Immature natural killer cell (primary cell): ENCODE data around the gene UBASH3B. TPM values are rescaled to one million over a fixed set of nuclear protein-coding genes. Genes with fewer than 3 reads are reported as not detected.

ENCODE experiments used
- DNase-seq, 3 donors: peaks; one replicate each; pipeline ENCODE4 v3.0.0; 2022; ENCODE audit warnings: mixed read lengths in 1 of 3
- H3K27ac Mint-ChIP-seq, 6 donors: one replicate each; pipeline ENCODE4 v1.8.0; 2020; ENCODE audit warnings: mixed read lengths in 6 of 6, mild to moderate bottlenecking in 5 of 6, inconsistent platforms in 4 of 6, moderate library complexity in 3 of 6
- H3K27me3 Mint-ChIP-seq, 3 donors: one replicate each; pipeline ENCODE4 v1.8.0; 2020 to 2021; ENCODE audit warnings: low read depth in 3 of 3, mild to moderate bottlenecking in 3 of 3, mixed read lengths in 3 of 3, moderate library complexity in 3 of 3, inconsistent platforms in 1 of 3
- H3K36me3 Mint-ChIP-seq, 3 donors: one replicate each; pipeline ENCODE4 v1.8.0; 2020; ENCODE audit warnings: mixed read lengths in 3 of 3, inconsistent platforms in 2 of 3, mild to moderate bottlenecking in 2 of 3
- H3K4me1 Mint-ChIP-seq, 2 donors: one replicate each; pipeline ENCODE4 v1.8.0; 2020; ENCODE audit warnings: inconsistent platforms in 2 of 2, mild to moderate bottlenecking in 2 of 2, mixed read lengths in 2 of 2, moderate library complexity in 1 of 2
- H3K4me3 Mint-ChIP-seq, 5 donors: one replicate each; pipeline ENCODE4 v1.8.0; 2020; ENCODE audit warnings: mild to moderate bottlenecking in 5 of 5, mixed read lengths in 5 of 5, inconsistent platforms in 3 of 5, moderate library complexity in 3 of 5
- H3K9me3 Mint-ChIP-seq, 6 donors: one replicate each; pipeline ENCODE4 v1.8.0; 2020; ENCODE audit warnings: mild to moderate bottlenecking in 6 of 6, mixed read lengths in 6 of 6, inconsistent platforms in 4 of 6, moderate library complexity in 3 of 6
- polyA plus RNA-seq, 3 donors: library from polyadenylated mRNA; unstranded; fragments of 300-500 nt; fragmentation: Illumina TruSeq; gene quantifications; one replicate each; pipeline ENCODE4 v1.2.3, GENCODE V29; 2021

The UBASH3B gene
- polyA plus RNA-seq, 3 donors from 2014 or later = 7.5 to 17.5 (median 9.6) TPM

GRCh38 chr11:122692444-122692843 is 36.9 kb downstream of the UBASH3B start:
- no peak overlapping the region for H3K4me3 Mint-ChIP-seq
- no peak for DNase-seq
- H3K27me3 Mint-ChIP-seq = peaks cover 0 to 2% (median 2%) of the 10 kb centered on the region in 3 donors
- H3K4me1 Mint-ChIP-seq = peaks cover 62 to 76% of the 10 kb centered on the region in 2 donors
- peaks cover 0 to 9% (median 3%) of the 10 kb centered on the region in 3 donors for H3K36me3 Mint-ChIP-seq
- H3K27ac Mint-ChIP-seq = peak overlapping the region; percentile 10 to 74 (median 52)
- H3K9me3 Mint-ChIP-seq = no peaks in the 10 kb centered on the region

DNA sequence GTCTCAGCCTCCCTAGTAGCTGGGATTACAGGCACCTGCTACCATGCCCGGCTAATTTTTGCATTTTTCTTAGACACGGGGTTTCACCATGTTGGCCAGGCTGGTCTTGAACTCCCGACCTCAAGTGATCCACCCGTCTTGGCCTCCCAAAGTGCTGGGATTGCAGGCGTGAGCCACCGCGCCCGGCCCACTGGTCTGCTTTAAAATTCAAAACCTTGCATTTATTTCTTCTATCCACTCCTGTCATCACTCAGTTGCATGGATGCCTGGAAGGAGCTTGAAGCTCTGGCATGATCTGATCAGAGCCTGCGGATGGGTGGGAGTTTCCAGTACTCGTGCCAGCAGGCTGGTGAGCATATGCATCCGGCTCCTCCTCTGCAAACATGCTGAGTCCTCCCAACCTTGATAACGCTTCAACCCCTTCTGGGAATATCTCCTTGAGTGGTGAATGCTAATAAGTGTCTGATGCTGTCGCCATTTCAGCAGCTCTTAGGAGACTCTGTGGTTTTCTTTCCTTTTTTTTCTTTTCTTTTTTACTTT is 39.6 kb downstream of the UBASH3B start:
- peak overlapping the region in 2 of 6 donors; percentile 41 to 77 for H3K27ac Mint-ChIP-seq
- H3K4me1 Mint-ChIP-seq = peaks cover 74 to 90% of the 10 kb centered on the region in 2 donors
- no peaks in the 10 kb centered on the region for H3K9me3 Mint-ChIP-seq
- DNase-seq = no peak
- H3K36me3 Mint-ChIP-seq = peaks cover 0 to 9% (median 0%) of the 10 kb centered on the region in 3 donors
- no peak overlapping the region for H3K4me3 Mint-ChIP-seq
- peaks cover 0 to 4% (median 0%) of the 10 kb centered on the region in 3 donors for H3K27me3 Mint-ChIP-seq

- peak; percentile 43 to 57 (median 47) for DNase-seq
Measured at GRCh38 chr11:122696662-122697061, 41.1 kb downstream of the UBASH3B start.

GRCh38 chr11:122697636-122698167 is 42.2 kb downstream of the UBASH3B start:
- Mint-ChIP-seq H3K4me1 (peaks cover 49 to 84% of the 10 kb centered on the region in 2 donors), H3K4me3 (peak overlapping the region; percentile 65 to 88 (median 77)), H3K27me3 (peaks cover 0 to 3% (median 0%) of the 10 kb centered on the region in 3 donors), H3K9me3 (no peaks in the 10 kb centered on the region), H3K36me3 (peaks cover 0 to 10% (median 4%) of the 10 kb centered on the region in 3 donors), H3K27ac (peak overlapping the region; percentile 47 to 90 (median 82))
- no peak for DNase-seq

More at GRCh38 chr11:122696662-122697061, 41.1 kb downstream of the UBASH3B start:
- peak overlapping the region; percentile 71 to 92 (median 89) for H3K27ac Mint-ChIP-seq
- H3K27me3 Mint-ChIP-seq = peaks cover 0 to 4% (median 0%) of the 10 kb centered on the region in 3 donors
- peak overlapping the region; percentile 65 to 88 (median 77) for H3K4me3 Mint-ChIP-seq
- no peaks in the 10 kb centered on the region for H3K9me3 Mint-ChIP-seq
- peaks cover 60 to 88% of the 10 kb centered on the region in 2 donors for H3K4me1 Mint-ChIP-seq
- peaks cover 0 to 9% (median 0%) of the 10 kb centered on the region in 3 donors for H3K36me3 Mint-ChIP-seq

DNA sequence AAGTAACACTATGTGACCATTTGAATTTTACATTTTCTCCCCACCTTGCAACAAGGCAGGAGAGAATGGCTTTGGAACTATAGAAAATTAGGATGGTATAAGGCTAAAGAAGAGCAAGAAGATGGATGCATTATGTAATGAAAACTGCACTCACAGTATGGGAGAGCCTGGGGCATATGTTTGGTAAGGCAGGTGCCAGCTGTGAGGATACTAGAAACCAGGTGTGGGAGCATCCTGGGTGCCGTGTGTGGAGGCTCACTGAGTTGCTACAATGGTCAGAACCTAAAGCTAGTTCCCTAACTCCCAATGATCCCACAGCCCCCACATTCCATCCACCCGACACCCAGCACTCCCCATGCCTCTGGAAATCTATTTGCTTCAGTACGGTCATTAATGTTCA is 42.9 kb downstream of the UBASH3B start:
- H3K27ac Mint-ChIP-seq = peak overlapping the region in 5 of 6 donors; percentile 47 to 90 (median 85)
- peaks cover 44 to 80% of the 10 kb centered on the region in 2 donors for H3K4me1 Mint-ChIP-seq
- peak overlapping the region in 4 of 5 donors; percentile 65 to 88 (median 72) for H3K4me3 Mint-ChIP-seq
- no peak for DNase-seq
- no peaks in the 10 kb centered on the region for H3K9me3 Mint-ChIP-seq
- H3K36me3 Mint-ChIP-seq = peaks cover 0 to 10% (median 6%) of the 10 kb centered on the region in 3 donors
- peaks cover 0 to 1% (median 0%) of the 10 kb centered on the region in 3 donors for H3K27me3 Mint-ChIP-seq

DNA sequence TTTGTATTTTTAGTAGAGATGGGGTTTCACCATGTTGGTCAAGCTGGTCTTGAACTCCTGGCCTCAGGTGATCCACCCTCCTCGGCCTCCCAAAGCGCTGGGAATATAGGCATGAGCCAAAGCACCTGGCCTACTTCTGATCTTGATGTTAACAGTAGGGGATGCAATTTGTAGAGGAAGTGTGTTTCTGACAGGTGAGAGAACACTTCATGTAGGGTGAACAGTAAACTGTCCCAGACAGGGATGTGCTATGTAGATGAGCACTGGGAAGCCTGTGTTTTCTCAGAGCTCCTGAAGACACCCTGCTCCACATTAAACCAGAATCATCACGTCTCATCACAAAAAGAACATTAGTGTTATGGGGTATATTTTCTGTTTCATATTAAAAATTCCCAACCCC is 45.1 kb downstream of the UBASH3B start:
- H3K36me3 Mint-ChIP-seq = peaks cover 0 to 17% (median 11%) of the 10 kb centered on the region in 3 donors
- peaks cover 1 to 2% (median 1%) of the 10 kb centered on the region in 3 donors for H3K27me3 Mint-ChIP-seq
- H3K4me1 Mint-ChIP-seq = peaks cover 40 to 78% of the 10 kb centered on the region in 2 donors
- H3K4me3 Mint-ChIP-seq = no peak overlapping the region
- no peak overlapping the region for H3K27ac Mint-ChIP-seq
- no peak for DNase-seq
- H3K9me3 Mint-ChIP-seq = no peaks in the 10 kb centered on the region

DNA sequence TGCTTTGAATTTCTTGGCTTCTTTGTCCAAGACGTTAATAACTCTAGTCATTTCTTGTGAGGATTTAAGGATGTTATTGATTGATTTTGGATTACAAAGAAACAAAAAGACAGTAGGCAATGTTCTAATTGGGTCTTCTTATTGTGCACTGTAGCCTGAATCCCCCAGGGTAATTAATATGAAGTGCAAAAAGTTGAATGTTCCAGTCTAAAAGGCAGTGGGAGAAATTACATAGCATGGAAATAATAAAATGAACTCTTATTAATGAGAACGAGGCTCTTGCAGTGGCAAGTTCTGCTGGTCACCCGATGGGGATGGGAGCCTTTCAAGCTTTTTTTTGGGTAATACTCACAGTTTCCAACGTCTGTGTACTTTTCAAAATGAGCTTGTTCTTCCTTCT is 45.6 kb downstream of the UBASH3B start:
- no peak overlapping the region for H3K4me3 Mint-ChIP-seq
- H3K36me3 Mint-ChIP-seq = peaks cover 0 to 17% (median 11%) of the 10 kb centered on the region in 3 donors
- H3K4me1 Mint-ChIP-seq = peaks cover 39 to 76% of the 10 kb centered on the region in 2 donors
- no peak overlapping the region for H3K27ac Mint-ChIP-seq
- no peaks in the 10 kb centered on the region for H3K9me3 Mint-ChIP-seq
- no peak for DNase-seq
- peaks cover 1 to 2% (median 1%) of the 10 kb centered on the region in 3 donors for H3K27me3 Mint-ChIP-seq

- Mint-ChIP-seq H3K4me3 (no peak overlapping the region), H3K27me3 (peaks cover 0 to 2% (median 1%) of the 10 kb centered on the region in 3 donors), H3K27ac (peak overlapping the region in 2 of 6 donors; percentile 21 to 49), H3K36me3 (peaks cover 0 to 17% (median 11%) of the 10 kb centered on the region in 3 donors), H3K4me1 (peaks cover 19 to 67% of the 10 kb centered on the region in 2 donors), H3K9me3 (no peaks in the 10 kb centered on the region)
- DNase-seq = no peak
Measured at GRCh38 chr11:122703541-122704272, 48.2 kb downstream of the UBASH3B start.

- H3K36me3 Mint-ChIP-seq = peaks cover 0 to 17% (median 11%) of the 10 kb centered on the region in 3 donors
- peak overlapping the region in 1 of 5 donors; percentile 47 for H3K4me3 Mint-ChIP-seq
- no peaks in the 10 kb centered on the region for H3K9me3 Mint-ChIP-seq
- no peak for DNase-seq
- H3K27ac Mint-ChIP-seq = peak overlapping the region in 4 of 6 donors; percentile 17 to 77 (median 52)
- peaks cover 21 to 67% of the 10 kb centered on the region in 2 donors for H3K4me1 Mint-ChIP-seq
- peaks cover 1 to 4% (median 2%) of the 10 kb centered on the region in 3 donors for H3K27me3 Mint-ChIP-seq
Measured at GRCh38 chr11:122705396-122705795, 49.9 kb downstream of the UBASH3B start.

- DNase-seq = no peak
- Mint-ChIP-seq H3K9me3 (no peaks in the 10 kb centered on the region), H3K27ac (no peak overlapping the region), H3K27me3 (peaks cover 1 to 4% (median 2%) of the 10 kb centered on the region in 3 donors), H3K4me3 (no peak overlapping the region), H3K4me1 (peaks cover 21 to 59% of the 10 kb centered on the region in 2 donors), H3K36me3 (peaks cover 0 to 17% (median 11%) of the 10 kb centered on the region in 3 donors)
Measured at GRCh38 chr11:122706291-122707088, 51.0 kb downstream of the UBASH3B start.

DNA sequence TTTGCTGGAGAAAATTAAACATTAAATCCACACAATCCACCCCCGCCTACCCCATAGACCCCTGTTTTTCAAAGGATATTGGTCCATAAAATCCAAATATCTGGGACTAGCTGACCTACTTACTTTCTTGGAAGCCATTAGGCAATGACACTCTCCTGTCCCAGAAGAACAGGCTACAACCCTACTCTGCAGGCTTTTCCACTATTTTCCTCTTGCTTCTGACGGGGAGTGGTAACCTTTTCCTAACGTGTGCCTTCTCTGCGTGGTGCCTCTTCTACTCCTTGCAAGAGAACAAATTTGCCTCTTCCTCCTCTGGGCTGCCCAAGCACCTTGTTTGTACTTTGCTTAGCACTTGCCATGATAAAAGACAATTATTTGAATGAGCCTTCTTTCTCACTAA is 51.6 kb downstream of the UBASH3B start:
- DNase-seq = no peak
- Mint-ChIP-seq H3K36me3 (peaks cover 0 to 15% (median 9%) of the 10 kb centered on the region in 3 donors), H3K4me1 (peaks cover 21 to 59% of the 10 kb centered on the region in 2 donors), H3K9me3 (no peaks in the 10 kb centered on the region), H3K27ac (no peak overlapping the region), H3K27me3 (peaks cover 1 to 4% (median 2%) of the 10 kb centered on the region in 3 donors), H3K4me3 (no peak overlapping the region)

DNA sequence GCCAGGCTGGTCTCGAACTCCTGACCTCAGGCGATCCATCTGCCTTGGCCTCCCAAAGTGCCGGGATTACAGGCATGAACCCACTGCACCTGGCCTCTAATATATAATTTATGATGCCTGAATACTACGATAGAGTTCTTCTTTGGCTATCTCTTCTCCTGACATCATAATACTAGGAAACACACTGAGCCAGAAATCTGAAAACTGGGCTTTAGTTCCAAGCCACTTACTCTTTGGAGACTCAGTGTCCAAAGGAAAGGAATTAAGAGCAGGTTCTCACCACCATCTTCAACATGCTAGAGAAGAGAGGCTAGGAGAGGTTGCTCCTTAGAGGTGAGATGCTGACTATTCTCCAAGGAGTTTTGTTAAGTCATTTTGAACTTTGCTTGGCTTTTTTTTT is 52.4 kb downstream of the UBASH3B start:
- Mint-ChIP-seq H3K4me1 (peaks cover 21 to 62% of the 10 kb centered on the region in 2 donors), H3K27me3 (peaks cover 1 to 4% (median 2%) of the 10 kb centered on the region in 3 donors), H3K9me3 (no peaks in the 10 kb centered on the region), H3K4me3 (no peak overlapping the region), H3K27ac (no peak overlapping the region), H3K36me3 (peaks cover 0 to 13% (median 4%) of the 10 kb centered on the region in 3 donors)
- no peak for DNase-seq
